ENCODE results near the gene PLXNA4.
"Not testable (repeated sequence)": the region's sequence is repeated elsewhere in the genome, so short reads cannot be mapped to it uniquely, and the experiment has no call there.

The PLXNA4 gene

DNA sequence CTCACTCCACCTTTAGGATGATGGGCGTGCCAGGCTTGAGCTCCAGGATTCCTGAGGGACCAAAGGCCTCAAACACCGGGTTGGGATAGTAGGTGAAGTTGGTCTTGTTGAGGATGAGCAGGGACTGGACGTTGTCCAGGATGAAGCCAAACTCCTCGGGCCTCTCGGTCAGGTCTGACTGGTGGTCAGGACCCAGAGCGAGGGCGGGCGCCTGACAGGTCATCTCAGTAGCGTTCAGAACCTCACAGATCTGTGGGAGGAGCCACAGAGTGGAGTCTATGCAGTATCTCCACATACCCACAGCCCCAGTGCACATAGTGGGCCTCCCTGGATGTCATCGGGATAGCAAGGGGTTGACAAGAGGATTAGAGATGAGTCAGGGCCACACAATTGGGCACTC, 394.9 kb downstream of the PLXNA4 start:
- H3K27ac ChIP-seq, result no peak overlapping the region
- no peaks in the 10 kb centered on the region for H3K27me3 ChIP-seq (replicated peaks)
- in situ Hi-C loops (cut with HindIII; ENCODE audit: low pct_ligation_motif_present, low sequenced_read_pairs), result no loop called here
- no peak overlapping the region for H3K4me3 ChIP-seq (ENCODE audit: low read depth, low read length)
- no peak for DNase-seq
- no peak for TF ChIP-seq CTCF (IDR thresholded peaks at IDR 0.05; ENCODE audit: low read depth, low read length, missing control alignments)
- H3K36me3 ChIP-seq (replicated peaks), result no peaks in the 10 kb centered on the region

DNA sequence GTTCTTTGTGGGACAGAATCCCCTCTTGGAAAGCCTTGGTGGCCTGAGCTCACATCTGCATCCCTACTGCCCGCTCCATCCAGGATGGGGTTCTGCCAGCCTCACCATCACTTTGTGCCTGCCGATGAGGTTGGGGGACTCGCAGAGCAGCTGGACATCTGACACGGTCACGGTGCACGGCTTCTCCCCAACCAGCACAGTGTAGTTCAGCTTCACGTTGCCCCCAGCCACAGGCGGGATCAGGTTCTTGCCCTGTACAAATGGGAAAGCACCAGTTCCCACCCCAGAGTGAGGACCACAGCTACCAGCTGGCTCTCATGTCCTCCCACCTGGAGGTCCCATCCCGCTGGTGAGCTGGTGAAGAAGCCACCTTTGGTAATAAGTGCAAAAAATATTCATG, 395.8 kb downstream of the PLXNA4 start:
- no peak for TF ChIP-seq CTCF (IDR thresholded peaks at IDR 0.05; ENCODE audit: low read depth, low read length, missing control alignments)
- DNase-seq, result no peak
- H3K27me3 ChIP-seq (replicated peaks), result no peaks in the 10 kb centered on the region
- in situ Hi-C loops (cut with HindIII; ENCODE audit: low pct_ligation_motif_present, low sequenced_read_pairs), result no loop called here
- no peak overlapping the region for H3K27ac ChIP-seq
- H3K36me3 ChIP-seq (replicated peaks), result no peaks in the 10 kb centered on the region
- H3K4me3 ChIP-seq (ENCODE audit: low read depth, low read length), result no peak overlapping the region

DNA sequence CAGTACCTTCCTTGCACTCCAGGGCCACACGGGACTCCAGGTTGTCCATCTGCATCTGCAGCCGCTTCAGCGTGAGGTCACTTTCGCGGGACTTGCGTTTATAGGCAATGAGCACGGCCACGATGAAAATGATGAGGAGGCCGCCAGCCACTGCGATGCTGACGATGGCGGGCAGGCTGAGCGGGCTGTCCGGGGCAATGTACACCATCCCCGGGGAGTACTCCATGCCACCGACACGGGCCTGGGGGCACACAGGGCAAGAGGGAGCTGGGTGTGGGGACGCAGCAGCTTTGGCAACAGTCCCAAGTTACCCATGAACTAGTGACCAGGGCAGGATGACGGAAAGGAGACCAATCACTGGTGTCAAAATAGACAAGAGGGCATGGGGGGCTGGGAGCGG, 396.6 kb downstream of the PLXNA4 start:
- DNase-seq, result no peak
- Histone ChIP-seq H3K27me3 (replicated peaks) (no peaks in the 10 kb centered on the region), H3K27ac (no peak overlapping the region), H3K4me3 (ENCODE audit: low read depth, low read length) (no peak overlapping the region), H3K36me3 (replicated peaks) (no peaks in the 10 kb centered on the region)
- in situ Hi-C loops (cut with HindIII; ENCODE audit: low pct_ligation_motif_present, low sequenced_read_pairs), result no loop called here
- TF ChIP-seq CTCF (IDR thresholded peaks at IDR 0.05; ENCODE audit: low read depth, low read length, missing control alignments), result no peak

DNA sequence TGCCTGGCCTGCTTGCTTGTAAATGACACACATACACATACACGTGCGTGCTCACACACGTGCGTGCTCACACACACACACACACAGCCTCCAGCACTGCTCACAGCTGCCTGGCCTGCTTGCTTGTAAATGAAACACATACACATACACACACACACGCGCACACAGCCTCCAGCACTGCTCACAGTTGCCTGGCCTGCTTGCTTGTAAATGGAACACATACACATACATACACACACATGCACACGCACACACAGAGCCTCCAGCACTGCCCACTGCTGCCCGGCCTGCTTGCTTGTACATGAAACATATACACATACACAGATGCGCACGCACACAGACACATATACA, 397.2 kb downstream of the PLXNA4 start:
- H3K36me3 ChIP-seq (replicated peaks), result no peaks in the 10 kb centered on the region
- H3K27ac ChIP-seq, result no peak overlapping the region
- in situ Hi-C loops (cut with HindIII; ENCODE audit: low pct_ligation_motif_present, low sequenced_read_pairs), result no loop called here
- H3K4me3 ChIP-seq (ENCODE audit: low read depth, low read length), result no peak overlapping the region
- no peak for DNase-seq
- TF ChIP-seq CTCF (IDR thresholded peaks at IDR 0.05; ENCODE audit: low read depth, low read length, missing control alignments), result no peak
- H3K27me3 ChIP-seq (replicated peaks), result no peaks in the 10 kb centered on the region

GRCh38 chr7:132178402-132179079, 397.7 kb downstream of the PLXNA4 start:
- H3K27me3 ChIP-seq (replicated peaks); DNase-seq; H3K4me3 ChIP-seq (ENCODE audit: low read depth, low read length); H3K27ac ChIP-seq; in situ Hi-C loops (cut with HindIII; ENCODE audit: low pct_ligation_motif_present, low sequenced_read_pairs); H3K36me3 ChIP-seq (replicated peaks): not testable (repeated sequence)

DNA sequence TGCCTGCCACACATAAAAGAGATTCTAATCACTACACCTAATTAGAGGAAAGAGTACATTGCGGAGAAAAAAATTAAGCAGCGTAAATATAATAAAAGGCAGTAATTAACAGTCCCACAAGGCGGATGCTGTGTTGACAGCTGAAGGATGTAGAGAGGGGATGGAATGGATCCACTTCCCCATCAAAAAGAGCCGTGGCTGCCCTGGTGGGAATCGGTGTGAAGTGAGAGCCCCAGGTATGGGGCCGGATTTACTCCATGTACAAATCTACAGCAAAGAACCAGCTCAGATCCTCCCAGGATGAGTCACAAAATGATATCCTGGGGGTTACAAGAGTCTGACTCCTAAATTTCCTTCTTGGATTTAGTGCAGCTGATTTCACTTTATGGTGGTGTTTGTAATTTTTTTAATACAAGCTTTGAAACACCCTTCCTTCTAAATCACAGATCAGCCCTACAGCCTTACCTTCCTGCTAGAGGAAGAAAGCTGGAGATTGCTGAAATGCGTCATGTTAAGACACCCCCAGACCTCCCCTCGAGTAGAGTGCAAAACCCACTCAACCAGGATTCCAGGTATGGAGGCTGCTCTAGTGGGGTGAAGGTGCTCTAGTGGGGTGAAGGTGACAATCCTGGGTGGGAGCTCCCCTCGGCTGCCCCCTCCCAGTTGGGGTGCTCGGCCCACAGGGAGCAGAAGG, 398.4 kb downstream of the PLXNA4 start:
- TF ChIP-seq CTCF (IDR thresholded peaks at IDR 0.05; ENCODE audit: low read depth, low read length, missing control alignments), result no peak
- H3K27ac ChIP-seq, result no peak overlapping the region
- no peak for DNase-seq
- no peak overlapping the region for H3K4me3 ChIP-seq (ENCODE audit: low read depth, low read length)
- no peaks in the 10 kb centered on the region for H3K27me3 ChIP-seq (replicated peaks)
- in situ Hi-C loops (cut with HindIII; ENCODE audit: low pct_ligation_motif_present, low sequenced_read_pairs), result no loop called here
- H3K36me3 ChIP-seq (replicated peaks), result no peaks in the 10 kb centered on the region

Data from brain microvascular endothelial cell (primary cell).